Neural cell (in vitro differentiated cells): ENCODE data around the gene GPR107.

Experiments
- CTCF ChIP-seq: fragments of 450-650 bp; IDR thresholded peaks from 2 replicates; pipeline ENCODE4 v1.5.1; 2014; ENCODE audit warnings: antibody characterized with exemption, mild to moderate bottlenecking, moderate library complexity; ENCODE audit not compliant: poor library complexity, severe bottlenecking
- EP300 ChIP-seq: fragments of 450-650 bp; conservative IDR thresholded peaks from 2 replicates; pipeline ENCODE4 v1.6.1; 2014; ENCODE audit warnings: antibody characterized with exemption, mild to moderate bottlenecking, moderate library complexity; ENCODE audit not compliant: poor library complexity, severe bottlenecking
- EZH2 ChIP-seq: fragments of 200-600, 300-800 bp; shearing (Covaris generic), sonication (generic); IDR thresholded peaks from 2 replicates; pipeline ENCODE4 v1.6.1; 2014; ENCODE audit warnings: antibody characterized with exemption, low read length, borderline replicate concordance, mild to moderate bottlenecking; ENCODE audit not compliant: insufficient read depth, poor library complexity, severe bottlenecking
- MXI1 ChIP-seq: fragments of 450-650 bp; conservative IDR thresholded peaks from 2 replicates; pipeline ENCODE4 v1.6.1; 2014; ENCODE audit warnings: antibody characterized with exemption, mild to moderate bottlenecking; ENCODE audit not compliant: poor library complexity, severe bottlenecking
- POLR2AphosphoS5 ChIP-seq: IDR thresholded peaks from 2 replicates; pipeline ENCODE4 v1.6.1; 2012
- RAD21 ChIP-seq: fragments of 450-650 bp; conservative IDR thresholded peaks from 2 replicates; pipeline ENCODE4 v1.6.1; 2014; ENCODE audit warnings: antibody characterized with exemption, mild to moderate bottlenecking, moderate library complexity
- REST ChIP-seq: IDR thresholded peaks from 2 replicates; pipeline ENCODE4 v1.6.1; 2012; ENCODE audit warnings: borderline replicate concordance
- SMC3 ChIP-seq: fragments of 450-650 bp; conservative IDR thresholded peaks from 2 replicates; pipeline ENCODE4 v1.6.1; 2014; ENCODE audit warnings: antibody characterized with exemption, mild to moderate bottlenecking, moderate library complexity; ENCODE audit not compliant: poor library complexity
- TAF1 ChIP-seq: IDR thresholded peaks from 2 replicates; pipeline ENCODE4 v1.6.1; 2012; ENCODE audit warnings: low read depth

- TF ChIP-seq CTCF, result no peak
- no peak for TF ChIP-seq EZH2
- no peak for TF ChIP-seq SMC3
- TF ChIP-seq TAF1, result no peak
- no peak for TF ChIP-seq EP300
- TF ChIP-seq REST, result no peak
- no peak for TF ChIP-seq POLR2AphosphoS5
- no peak for TF ChIP-seq RAD21
- no peak for TF ChIP-seq MXI1
Observed at GRCh38 chr9:130176760-130177159, 123.1 kb downstream of the GPR107 start.
